Hepatic stellate cell (primary cell): Measurements from ENCODE around the gene FLYWCH1.

ENCODE experiments used
- DNase-seq: peaks from one replicate; pipeline ENCODE4 v3.0.0; 2011; ENCODE audit warnings: low spot score

FLYWCH1 gene

DNA sequence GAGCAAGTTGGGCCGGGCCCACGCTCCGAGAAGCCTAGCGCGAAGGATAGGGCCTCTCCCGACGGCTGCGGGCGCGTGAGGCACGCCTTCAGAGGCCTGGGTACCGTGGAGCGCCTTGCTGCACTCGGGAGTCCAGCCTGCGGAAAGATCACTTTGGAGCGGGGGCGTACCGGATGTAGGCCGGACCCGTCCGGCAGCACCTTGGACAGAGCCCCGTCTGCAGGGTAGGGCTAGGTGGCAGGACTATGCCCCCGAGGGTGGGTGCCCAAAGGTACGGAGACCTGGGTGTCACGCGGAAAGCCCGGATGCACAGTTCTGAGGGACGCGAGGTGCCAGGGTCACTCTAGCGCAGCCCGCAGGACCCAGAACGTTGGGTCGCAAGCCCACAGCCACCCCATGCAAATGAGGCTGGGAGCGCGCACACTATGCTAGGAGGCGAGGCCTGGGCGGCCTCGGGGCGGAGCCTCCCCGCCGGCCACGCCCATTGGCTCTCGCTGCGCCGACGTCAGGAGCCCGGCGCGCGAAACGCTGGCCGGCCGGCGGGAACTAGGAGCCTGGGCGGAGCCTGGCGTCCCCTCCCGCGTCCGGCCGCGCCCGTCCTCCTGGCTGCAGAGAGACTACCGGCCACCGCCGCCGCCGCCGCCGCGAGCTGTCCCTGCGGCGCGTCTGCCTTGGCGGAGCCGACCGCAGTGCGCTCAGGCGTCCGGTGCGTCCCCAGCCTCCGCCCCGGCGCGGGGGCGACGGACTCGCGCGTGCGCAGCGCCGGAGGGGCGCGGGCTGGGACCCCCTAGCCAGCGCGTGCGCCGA lies 57.2 kb downstream of the FLYWCH1 start, which contains the start of gene PAQR4:
TSS of gene PAQR4 (plus strand) at position 611 of the 807 bp plus-strand sequence. CDS start 327 bp downstream, outside the sequence.
- DNase-seq: peak; percentile 96

DNA sequence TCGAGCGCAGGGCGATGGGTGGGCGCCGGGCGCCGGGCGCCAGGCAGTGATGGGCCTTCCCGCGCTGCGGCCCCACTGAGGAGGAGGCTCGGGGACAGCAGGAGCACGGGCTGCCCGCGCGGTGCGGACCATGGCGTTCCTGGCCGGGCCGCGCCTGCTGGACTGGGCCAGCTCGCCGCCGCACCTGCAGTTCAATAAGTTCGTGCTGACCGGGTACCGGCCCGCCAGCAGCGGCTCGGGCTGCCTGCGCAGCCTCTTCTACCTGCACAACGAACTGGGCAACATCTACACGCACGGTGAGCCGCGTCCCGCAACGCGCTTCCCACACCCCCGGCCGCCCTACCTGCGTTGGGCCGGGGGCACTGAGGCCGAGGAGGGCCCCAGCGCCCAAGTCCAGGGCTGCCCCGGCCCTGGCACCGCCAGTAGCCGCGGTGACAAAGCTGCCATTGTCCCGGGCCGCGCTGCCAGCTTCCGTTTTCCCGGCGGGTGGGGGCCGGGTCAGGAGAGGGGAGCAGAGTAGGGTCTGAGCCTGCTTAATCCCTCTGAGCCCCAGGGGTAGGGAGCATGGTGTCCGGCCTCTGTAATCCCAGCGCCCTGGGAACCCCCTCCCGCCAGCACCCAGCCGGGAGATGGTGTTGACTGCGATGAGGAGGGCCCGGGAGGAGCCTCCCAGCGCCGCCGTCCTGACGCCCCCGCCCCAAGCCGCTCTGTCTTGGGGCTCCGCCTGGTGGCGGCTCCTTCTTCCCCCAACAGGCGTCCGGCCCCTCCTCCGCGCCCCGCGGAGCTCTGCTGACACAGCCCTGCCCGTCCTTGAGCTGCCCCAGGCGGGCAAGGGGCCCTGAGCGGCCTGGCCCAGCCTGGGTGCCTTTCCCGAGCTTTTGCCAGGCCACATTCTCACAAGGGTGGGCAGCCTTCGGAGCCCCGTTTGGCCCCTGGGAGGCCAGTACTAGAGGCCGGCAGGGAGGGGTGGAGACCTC lies 58.1 kb downstream of the FLYWCH1 start:
- DNase-seq: peak; percentile 64

DNA sequence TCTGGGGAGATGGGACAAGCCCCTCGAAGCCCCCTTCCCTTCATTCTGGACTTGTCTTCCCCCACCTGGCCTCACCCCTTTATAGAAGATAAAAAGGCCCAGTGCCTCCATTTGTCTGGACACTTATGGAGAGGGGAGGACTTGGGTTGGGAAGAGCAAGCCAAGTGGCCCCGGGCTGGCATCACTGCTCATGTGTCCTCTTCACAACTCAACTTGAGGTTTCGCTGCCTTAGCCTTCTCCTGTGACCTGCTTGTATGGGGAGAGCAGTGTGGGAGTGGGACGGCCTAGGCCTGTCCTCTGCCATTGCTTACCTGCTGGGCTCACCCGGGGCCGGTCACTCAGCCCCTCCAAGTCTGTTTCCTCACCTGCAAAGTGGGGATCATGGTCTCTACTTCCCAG lies 58.8 kb downstream of the FLYWCH1 start:
- DNase-seq: no peak

DNA sequence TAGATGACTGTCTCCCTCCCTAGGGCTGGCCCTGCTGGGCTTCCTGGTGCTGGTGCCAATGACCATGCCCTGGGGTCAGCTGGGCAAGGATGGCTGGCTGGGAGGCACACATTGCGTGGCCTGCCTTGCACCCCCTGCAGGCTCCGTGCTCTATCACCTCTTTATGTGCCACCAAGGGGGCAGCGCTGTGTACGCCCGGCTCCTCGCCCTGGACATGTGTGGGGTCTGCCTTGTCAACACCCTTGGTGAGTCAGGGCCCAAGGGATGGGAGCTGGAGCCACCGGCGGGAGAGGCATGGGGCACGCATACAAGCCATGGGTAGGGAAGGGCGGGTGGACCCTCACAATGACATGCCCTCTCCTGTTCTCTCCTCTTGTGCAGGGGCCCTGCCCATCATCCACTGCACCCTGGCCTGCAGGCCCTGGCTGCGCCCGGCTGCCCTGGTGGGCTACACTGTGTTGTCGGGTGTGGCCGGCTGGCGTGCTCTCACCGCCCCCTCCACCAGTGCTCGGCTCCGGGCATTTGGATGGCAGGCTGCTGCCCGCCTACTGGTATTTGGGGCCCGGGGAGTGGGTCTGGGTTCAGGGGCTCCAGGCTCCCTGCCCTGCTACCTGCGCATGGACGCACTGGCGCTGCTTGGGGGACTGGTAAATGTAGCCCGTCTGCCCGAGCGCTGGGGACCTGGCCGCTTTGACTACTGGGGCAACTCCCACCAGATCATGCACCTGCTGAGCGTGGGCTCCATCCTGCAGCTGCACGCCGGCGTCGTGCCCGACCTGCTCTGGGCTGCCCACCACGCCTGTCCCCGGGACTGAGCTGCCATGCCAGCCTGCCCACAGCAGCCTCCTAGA lies 59.6 kb downstream of the FLYWCH1 start:
- DNase-seq: no peak

DNA sequence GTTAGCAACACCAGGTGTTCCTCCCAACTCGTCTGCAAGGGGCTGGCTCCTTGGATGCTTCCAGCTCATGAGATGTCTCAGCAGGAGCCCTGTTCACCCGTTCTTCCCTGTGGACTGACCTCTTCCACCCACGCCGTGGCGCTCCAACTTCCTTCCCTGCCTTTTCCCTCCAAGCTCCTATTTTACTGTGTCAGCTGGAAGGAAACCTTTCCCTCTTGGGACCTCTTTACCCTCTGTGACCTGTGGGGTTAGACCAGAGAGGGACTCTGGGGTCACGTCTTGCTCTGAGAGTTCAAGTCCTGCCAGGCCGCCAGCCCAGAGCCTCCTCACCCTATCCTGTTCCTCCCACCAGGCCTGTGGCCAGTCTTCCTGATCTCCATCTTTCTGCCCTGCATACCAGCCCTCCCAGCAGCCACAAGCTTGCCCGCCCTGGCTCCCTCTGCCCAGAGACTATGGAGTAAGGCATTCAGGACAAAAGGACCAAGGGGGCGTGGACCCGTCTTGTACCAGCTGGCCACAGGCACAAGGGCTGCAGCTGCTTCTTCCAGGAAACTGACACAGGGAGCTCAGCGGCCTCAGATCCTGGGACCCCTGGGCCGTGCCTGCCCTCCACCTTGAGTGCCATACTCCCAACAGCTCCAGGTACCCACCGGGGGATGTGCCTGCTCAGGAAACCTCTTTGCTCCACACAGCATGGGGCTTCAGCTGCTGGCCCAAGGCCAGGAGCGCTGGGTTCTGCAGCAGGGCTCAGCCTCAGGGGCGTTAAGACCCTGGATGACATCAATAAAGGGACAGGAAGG lies 60.5 kb downstream of the FLYWCH1 start:
- DNase-seq: no peak

DNA sequence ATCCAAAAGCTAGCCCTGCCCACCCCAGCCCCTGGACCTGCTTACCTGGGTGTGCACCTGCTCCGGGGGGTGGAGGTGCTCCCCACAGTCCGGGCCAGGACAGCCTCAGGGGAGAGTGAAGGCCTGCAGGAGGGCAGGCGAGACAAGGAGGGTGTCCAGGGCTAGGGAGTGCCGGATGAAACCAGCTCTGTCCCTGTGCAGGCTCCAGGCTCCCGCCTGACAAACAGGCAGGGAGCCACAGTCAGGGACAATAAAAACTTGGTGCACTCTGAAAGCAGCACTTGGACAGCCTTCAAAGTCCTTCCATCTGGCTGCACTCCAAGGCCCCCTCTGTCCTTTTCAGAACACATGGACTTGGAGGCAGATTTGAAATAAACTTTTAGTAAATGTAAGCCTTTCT lies 61.4 kb downstream of the FLYWCH1 start:
- no peak for DNase-seq

DNA sequence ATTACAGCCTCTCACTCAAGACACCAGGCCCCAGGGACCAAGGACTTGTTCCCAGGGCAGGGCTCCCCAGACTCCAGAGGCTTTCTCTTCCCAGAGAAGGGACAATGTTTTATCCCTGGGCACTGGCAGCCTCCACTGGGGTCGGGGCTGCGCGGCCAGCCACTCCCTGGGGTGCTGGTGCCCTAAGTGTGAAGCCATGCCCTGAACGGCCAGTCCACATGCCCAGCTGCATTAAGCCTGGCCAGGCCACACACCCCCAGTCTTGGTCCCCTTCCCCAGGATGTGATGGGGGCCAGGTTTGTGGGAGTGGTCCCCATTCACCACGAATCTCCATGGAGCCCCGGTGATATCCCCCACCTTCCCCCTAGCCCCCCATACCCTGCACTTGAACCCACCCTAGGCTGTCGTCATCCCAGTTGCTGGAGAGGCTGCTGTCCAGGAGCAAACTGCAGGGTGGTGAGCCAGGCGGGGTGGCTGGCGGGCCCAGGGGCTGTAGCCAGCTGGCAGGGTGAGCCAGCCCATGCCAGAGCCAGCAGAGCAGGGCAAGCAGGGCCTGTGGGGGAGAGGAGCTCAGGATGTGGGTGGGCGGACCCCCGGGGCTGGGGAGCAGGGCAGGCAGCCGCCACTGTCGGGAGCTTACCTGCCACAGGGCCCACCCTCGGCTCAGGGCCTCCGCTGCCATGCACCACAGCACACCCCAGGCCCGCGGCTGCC lies 62.0 kb downstream of the FLYWCH1 start:
- no peak for DNase-seq

DNA sequence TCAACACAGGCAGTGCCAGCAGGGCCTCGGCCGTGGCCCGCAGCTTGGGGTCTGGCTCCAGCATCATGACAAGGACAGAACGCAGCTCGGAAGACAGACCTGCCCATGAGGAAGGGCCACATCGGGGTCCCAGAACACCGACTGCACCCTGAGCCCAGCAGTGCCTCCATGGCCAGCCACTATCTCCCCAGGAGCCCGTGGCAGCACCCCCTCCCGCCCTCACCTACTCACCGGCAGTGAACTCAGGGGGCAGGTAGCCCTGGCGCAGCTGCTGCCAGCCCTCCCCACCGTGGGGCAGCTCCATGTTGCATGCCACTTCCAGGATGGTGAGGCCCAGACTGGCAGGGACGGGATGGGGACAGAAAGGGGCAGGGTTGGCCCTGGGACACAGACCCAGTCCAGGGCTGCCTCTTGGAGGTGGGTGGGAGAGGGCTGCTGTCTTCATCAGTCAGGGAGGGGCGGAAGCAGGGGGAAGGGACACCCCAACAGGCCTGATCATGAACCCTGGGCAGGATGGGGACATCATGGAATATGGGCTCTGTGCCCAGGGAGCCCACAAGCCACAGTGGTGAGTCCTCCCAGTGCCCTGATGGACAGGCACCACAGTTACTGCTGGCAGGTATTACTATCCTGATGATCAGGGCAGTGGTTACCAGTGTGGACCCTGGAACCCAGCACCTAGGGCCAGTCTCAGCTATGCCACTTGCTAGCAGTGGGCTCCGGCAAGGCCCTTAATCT lies 62.8 kb downstream of the FLYWCH1 start:
- no peak for DNase-seq

DNA sequence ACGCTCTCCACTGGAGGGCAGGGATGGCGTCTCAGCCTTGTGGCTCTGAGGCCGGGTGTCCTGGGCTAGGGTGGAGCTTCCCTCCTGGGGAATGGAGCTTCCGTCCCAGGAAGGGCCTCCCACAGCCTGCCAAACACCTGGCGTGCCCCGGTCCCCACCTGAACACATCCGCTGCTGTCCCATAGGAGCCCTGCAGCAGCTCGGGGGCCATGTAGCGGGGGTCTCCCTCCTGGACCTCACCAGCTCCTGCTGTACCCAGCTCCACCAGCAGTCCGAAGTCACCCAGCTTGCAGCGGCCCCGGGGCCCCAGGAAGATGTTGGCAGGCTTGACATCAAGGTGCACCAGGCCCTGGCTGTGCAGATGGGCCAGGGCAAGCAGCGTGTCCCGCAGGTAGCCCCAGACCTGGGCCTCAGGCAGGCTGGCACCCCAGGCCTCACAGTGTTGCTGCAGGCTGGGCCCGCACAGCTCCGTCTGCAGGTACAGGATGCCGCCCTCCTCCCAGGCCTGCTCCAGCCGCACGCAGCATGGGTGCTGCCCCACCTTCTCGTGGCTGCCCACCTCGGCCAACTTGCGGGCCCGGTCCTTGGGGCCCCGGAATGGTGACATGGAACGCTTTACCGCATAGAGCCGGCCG lies 63.5 kb downstream of the FLYWCH1 start:
- DNase-seq: no peak

DNA sequence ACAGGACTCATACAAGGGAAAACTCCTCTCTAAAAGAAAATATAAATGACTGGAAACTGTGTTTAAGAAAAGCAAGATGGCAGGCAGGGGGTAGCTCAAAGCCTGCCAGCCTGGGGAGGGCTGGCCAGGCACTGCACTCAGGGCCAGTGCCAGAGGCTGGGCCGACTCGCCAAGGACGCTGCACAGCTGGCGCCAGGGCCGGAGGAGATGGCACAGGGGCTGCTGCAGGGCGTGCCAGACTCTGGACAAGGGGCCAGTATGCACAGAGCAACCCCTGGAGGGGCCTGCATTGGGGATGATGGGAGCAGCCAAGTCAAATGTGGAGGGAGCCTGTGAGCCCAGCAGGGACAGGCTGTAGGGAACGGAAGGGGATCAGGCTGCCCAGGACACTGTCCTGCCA lies 64.5 kb downstream of the FLYWCH1 start:
- DNase-seq: no peak

DNA sequence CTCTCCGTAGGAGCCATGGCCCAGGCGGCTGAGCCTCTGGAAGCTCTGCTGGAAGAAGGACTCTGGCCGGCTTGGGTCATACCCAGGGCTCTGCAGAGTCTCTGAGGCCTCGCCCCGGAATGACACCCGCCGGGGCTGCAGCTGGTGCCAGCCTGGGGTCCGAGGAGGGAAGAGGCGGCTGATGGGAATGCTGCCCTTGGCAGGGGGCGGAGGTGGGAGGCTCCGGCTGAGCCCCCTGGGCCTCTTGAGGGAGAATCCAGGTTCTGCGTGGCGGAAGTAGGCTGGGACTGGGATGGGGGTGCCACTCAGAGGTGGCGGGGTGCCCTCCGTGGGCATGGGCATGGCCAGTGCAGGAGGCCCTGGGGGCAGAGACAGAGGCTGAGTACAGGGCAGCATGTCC lies 64.9 kb downstream of the FLYWCH1 start:
- DNase-seq: no peak

DNA sequence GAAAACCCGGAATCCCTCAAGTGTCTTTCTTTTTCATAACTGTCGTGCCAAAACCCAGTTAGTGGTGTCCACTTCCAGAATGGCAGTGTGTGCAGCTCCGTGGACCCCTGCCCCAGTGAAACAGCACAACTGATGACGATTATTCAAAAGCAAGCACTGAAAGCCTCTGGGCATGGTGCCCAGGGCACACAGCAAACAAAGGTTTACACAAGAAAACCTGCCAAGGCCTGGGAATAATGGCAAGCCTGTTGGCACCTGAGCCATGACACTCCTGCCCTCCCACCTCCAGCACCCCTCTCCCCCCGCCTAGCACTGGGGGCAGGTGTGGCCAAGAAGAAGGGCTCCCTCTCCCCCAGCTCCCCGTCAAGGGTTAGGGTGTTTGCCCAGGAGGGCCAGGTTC lies 65.7 kb downstream of the FLYWCH1 start:
- no peak for DNase-seq

DNA sequence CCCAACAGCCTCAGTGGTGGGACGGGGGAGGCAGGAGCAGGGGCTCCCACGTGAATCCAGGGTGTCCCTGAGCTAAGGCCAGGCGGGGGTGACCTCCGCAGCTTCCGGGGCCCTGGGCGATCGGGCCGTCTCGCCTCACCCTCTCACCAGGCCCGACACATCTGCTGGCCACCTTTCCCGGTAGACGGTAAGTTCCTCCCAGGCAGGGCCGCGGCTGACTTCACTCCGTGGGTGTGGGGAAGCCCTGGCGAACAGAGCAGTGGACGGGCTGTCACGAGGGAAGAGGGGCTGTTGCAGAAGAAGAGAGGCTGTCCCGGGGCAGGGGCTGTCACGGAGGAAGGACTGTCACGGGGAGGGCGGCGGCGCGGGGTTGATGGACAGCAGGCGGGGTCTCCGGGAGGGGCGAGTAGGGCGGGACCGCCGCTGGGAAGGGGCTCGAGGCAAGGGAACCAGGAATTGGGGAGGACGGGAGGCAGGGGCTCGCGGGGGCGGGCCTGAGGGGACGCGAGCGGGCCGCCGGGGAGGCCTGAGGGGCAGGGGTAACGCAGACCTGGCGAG lies 68.0 kb downstream of the FLYWCH1 start:
- no peak for DNase-seq

DNA sequence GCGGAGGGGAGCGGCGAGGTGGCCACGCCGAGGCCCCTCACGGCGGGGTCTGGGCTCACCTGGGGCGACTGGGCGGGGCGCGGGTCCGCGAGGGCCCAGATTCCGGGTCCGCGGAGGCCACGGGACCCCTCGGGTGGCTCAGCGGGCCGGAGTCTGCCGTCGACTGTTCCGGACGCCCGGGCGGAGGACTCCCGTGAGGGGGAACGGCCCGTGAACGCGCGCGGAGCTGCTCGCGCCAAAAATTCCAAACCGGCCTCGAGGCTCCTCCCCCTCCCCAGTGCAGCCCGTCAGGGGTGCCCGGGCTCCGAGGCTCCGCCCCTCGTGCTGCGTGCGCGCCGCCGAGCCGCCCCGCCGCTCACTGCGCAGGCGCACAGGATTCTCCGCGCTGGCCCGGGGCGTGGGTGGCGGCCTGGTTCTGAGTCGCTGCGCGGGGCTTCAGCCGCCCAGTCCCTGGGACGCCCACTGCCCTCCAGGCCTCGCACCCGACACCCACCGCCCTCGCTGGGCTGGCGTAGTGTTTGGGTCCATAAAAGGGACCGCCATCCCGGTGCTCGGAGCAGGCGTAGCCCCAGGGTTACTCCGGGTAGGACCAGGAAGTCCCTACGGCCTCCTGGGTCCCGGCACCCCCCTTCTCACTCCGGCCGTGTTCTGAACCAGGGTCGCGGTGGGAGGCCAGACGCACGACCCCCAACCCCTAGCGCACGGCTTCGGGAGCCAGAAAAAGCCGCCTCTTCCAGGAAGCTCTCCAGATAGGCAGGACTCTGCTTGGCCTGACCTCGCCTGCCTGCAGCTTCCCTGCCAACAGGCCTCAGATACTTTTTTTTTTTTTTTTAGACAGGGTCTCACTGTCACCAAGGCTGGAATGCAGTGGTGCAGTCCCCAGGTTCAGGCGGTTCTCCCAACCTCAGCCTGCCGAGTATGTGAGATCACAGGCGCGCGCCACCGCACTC lies 68.8 kb downstream of the FLYWCH1 start, which contains the start of gene PKMYT1:
TSS of gene PKMYT1 (minus strand) at position 220 of the 950 bp plus-strand sequence. CDS start 789 bp downstream, outside the sequence.
- DNase-seq: peak; percentile 100

DNA sequence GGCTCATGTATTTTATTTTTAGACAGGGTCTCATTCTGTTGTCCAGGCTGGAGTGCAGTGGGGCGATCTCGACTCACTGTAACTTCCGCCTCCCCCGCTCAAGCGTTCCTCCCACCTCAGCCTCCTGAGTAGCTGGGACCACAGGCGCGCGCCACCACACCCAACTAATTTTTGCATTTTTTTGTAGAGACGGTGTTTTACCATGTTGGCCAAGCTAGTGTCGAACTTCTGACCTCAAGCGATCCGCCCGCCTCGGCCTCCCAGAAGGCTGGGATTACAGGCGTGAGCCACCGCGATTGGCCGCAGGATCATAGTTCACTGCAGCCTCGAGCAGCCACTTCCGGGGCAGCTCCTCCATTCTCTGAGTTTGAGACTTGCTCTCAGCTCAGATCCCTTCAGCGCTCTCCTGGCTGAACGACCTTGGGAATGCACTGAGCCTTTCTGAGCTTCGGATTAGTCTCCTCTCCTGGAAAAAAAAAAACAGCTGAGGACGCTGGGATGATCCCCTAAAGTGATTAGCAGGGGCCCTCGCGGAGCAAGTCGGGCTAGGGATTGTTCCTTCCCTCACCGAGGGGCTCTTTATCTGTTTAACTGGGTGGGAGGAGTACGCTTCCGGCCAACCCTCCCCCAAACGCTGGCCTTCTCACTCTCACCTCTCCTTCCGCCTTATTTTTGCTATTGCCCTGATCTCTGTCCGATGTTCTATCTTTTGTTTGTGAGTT lies 69.6 kb downstream of the FLYWCH1 start:
- DNase-seq: no peak

DNA sequence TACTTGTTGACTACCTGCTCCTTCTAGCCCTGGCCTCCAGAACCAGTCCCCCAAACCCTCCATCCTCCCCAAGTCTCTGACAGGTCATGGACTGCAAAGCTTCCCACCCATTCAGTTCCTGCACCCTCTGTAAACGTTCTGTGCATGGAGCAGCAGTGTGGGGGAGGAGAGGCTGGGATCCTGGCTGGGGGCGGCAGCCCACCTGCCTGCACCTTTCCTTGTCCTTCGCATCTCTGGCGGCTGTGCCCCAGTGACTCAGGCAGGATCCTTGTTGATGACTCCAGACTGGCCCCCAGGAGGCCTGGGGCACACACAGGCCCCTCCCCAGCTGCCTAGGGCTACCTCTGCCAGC lies 70.1 kb downstream of the FLYWCH1 start:
- DNase-seq: no peak

DNA sequence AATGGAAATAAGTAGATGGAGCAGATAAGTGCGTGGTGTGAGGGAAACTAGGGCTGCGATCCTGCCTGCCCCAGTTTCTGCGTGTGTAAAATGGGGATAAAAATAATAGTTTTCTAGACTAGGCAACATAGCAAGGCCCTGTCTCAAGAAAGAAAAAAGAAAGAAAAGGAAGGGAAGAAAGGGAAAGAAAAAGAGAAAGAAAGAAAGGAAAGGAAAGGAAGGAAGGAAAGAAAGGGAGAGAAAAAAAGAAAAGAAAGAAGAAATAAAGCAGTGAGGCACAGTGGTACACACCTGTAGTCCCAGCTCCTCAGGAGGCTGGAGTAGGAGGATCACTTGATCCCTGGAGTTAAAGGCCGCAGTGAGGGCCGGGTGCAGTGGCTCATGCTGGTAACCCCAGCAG lies 70.7 kb downstream of the FLYWCH1 start:
- no peak for DNase-seq
